IMR-90 (cell line): ENCODE measurements around the gene CAP2. TPM values are rescaled to one million over a fixed set of nuclear protein-coding genes. Genes with fewer than 3 reads are reported as not detected.

Source experiments
- ATAC-seq: fragments of 200-7000 bp; cut with Tn5 transposase; 2 replicates; pipeline ENCODE4 v1.9.1; 2020; ENCODE audit warnings: low read depth, mild to moderate bottlenecking, moderate library complexity
- BruUV-seq: library from RNA; stranded (reverse); fragments of 400-500 nt; replicated peaks from 2 replicates; lab custom pipeline; 2021; lab: Mats Ljungman, UMichigan
- CTCF ChIA-PET: fragments of 300-600 bp; formaldehyde crosslinking; extraction: SDS; loops from one replicate; lab custom pipeline; 2021; ENCODE audit warnings: antibody characterized with exemption; lab: Yijun Ruan, JAX
- POLR2A ChIA-PET: fragments of 300-600 bp; sonication (Branson Sonifier 250); formaldehyde crosslinking; loops from one replicate; lab custom pipeline; 2022; ENCODE audit warnings: antibody characterized with exemption; ENCODE audit not compliant: unreplicated experiment; lab: Charles Lee
- DNase-seq: peaks from one replicate; pipeline ENCODE4 v3.0.0; 2013
- H2AFZ ChIP-seq: replicated peaks from 2 replicates; pipeline ENCODE3; 2013; ENCODE audit warnings: low read length, mild to moderate bottlenecking; ENCODE audit not compliant: poor library complexity
- H2AK5ac ChIP-seq: 2 replicates; pipeline ENCODE4 v1.6.1; 2013; ENCODE audit warnings: low read depth, low read length, inconsistent platforms
- H2AK9ac ChIP-seq: replicated peaks from 2 replicates; pipeline ENCODE3; 2013; ENCODE audit warnings: mild to moderate bottlenecking, low read depth, low read length, moderate library complexity; ENCODE audit not compliant: poor library complexity
- H2BK120ac ChIP-seq: 2 replicates; pipeline ENCODE4 v1.6.1; 2013; ENCODE audit warnings: low read depth, low read length, inconsistent platforms
- H2BK15ac ChIP-seq: 3 replicates; pipeline ENCODE4 v1.6.1; 2013; ENCODE audit warnings: low read depth, low read length, inconsistent platforms
- H2BK20ac ChIP-seq: 2 replicates; pipeline ENCODE4 v1.6.1; 2013; ENCODE audit warnings: low read depth, mild to moderate bottlenecking, inconsistent platforms, low read length, moderate library complexity
- H2BK5ac ChIP-seq: 2 replicates; pipeline ENCODE4 v1.6.1; 2013; ENCODE audit warnings: mild to moderate bottlenecking, low read depth, low read length, inconsistent platforms; ENCODE audit not compliant: poor library complexity, severe bottlenecking
- H3K14ac ChIP-seq: replicated peaks from 2 replicates; pipeline ENCODE4 v1.6.1; 2013; ENCODE audit warnings: low read depth, low read length, inconsistent platforms
- H3K18ac ChIP-seq: 2 replicates; pipeline ENCODE4 v1.6.1; 2013; ENCODE audit warnings: low read depth, low read length, control low read depth
- H3K23ac ChIP-seq: 2 replicates; pipeline ENCODE4 v1.6.1; 2013; ENCODE audit warnings: low read depth, low read length, inconsistent platforms
- H3K27ac ChIP-seq: 2 replicates; pipeline ENCODE4 v1.5.1; 2013; ENCODE audit warnings: mild to moderate bottlenecking, control low read depth, low read length; ENCODE audit not compliant: insufficient read depth
- H3K27me3 ChIP-seq: 2 replicates; pipeline ENCODE4 v1.6.1; 2013; ENCODE audit warnings: low read length; ENCODE audit not compliant: control insufficient read depth, insufficient read depth
- H3K36me3 ChIP-seq: 2 replicates; pipeline ENCODE4 v1.6.1; 2013; ENCODE audit warnings: low read length, mixed read lengths; ENCODE audit not compliant: control insufficient read depth, insufficient read depth
- H3K4ac ChIP-seq: 2 replicates; pipeline ENCODE4 v1.6.1; 2013; ENCODE audit warnings: low read depth, low read length, inconsistent platforms
- H3K4me1 ChIP-seq: 2 replicates; pipeline ENCODE4 v1.6.1; 2013; ENCODE audit warnings: low read length, mixed read lengths; ENCODE audit not compliant: control insufficient read depth, insufficient read depth
- H3K4me2 ChIP-seq: 2 replicates; pipeline ENCODE4 v1.6.1; 2013; ENCODE audit warnings: low read depth, mild to moderate bottlenecking, control low read depth, low read length, moderate library complexity
- H3K4me3 ChIP-seq: 2 replicates; pipeline ENCODE4 v1.5.1; 2013; ENCODE audit warnings: low read depth, mild to moderate bottlenecking, control low read depth, low read length, moderate library complexity; ENCODE audit not compliant: insufficient read depth
- H3K56ac ChIP-seq: 2 replicates; pipeline ENCODE4 v1.6.1; 2013; ENCODE audit warnings: low read length, inconsistent platforms; ENCODE audit not compliant: insufficient read depth; ENCODE audit errors: extremely low read depth
- H3K79me1 ChIP-seq, 2 experiments: 2 replicates each; pipeline ENCODE4 v1.6.1; 2013; ENCODE audit warnings: low read length in 2 of 2, inconsistent platforms in 1 of 2, low read depth in 1 of 2
- H3K9ac ChIP-seq: 2 replicates; pipeline ENCODE4 v1.6.1; 2013; ENCODE audit warnings: low read depth, low read length, control low read depth
- H3K9me1 ChIP-seq: 2 replicates; pipeline ENCODE4 v1.6.1; 2013; ENCODE audit warnings: low read length, inconsistent platforms; ENCODE audit not compliant: insufficient read depth
- H3K9me3 ChIP-seq: 2 replicates; pipeline ENCODE4 v1.6.1; 2013; ENCODE audit warnings: low read length; ENCODE audit not compliant: control insufficient read depth, insufficient read depth
- H4K20me1 ChIP-seq: 2 replicates; pipeline ENCODE4 v1.6.1; 2013; ENCODE audit warnings: low read length, inconsistent platforms; ENCODE audit not compliant: insufficient read depth
- H4K5ac ChIP-seq: 2 replicates; pipeline ENCODE4 v1.6.1; 2013; ENCODE audit warnings: mild to moderate bottlenecking, low read depth, low read length, control low read depth
- H4K8ac ChIP-seq, 2 experiments: 2 replicates each; pipeline ENCODE4 v1.6.1; 2013; ENCODE audit warnings: low read depth in 2 of 2, low read length in 2 of 2, control low read depth in 1 of 2, inconsistent platforms in 1 of 2
- H4K91ac ChIP-seq: 2 replicates; pipeline ENCODE4 v1.6.1; 2013; ENCODE audit warnings: low read depth, low read length, inconsistent platforms; ENCODE audit not compliant: insufficient read depth
- BHLHE40 ChIP-seq: fragments of 150-350 bp; IDR thresholded peaks from 2 replicates; pipeline ENCODE4 v1.6.1; 2016; ENCODE audit warnings: mild to moderate bottlenecking, low read depth, low read length
- CHD1 ChIP-seq: IDR thresholded peaks from 2 replicates; pipeline ENCODE4 v1.6.1; 2012; ENCODE audit warnings: low read depth, low read length, improper control_type of control experiment
- ELK1 ChIP-seq: fragments of 150-350 bp; IDR thresholded peaks from 2 replicates; pipeline ENCODE4 v1.6.1; 2016; ENCODE audit warnings: low read depth, mild to moderate bottlenecking, low read length, moderate library complexity, borderline replicate concordance
- FOS ChIP-seq: fragments of 150-350 bp; IDR thresholded peaks from 2 replicates; pipeline ENCODE4 v1.6.1; 2016; ENCODE audit warnings: low read depth, low read length
- MAFK ChIP-seq: IDR thresholded peaks from 2 replicates; pipeline ENCODE4 v1.6.1; 2012; ENCODE audit warnings: low read depth, low read length, improper control_type of control experiment
- MXI1 ChIP-seq: IDR thresholded peaks from 2 replicates; pipeline ENCODE4 v1.6.1; 2012; ENCODE audit warnings: low read depth, mild to moderate bottlenecking, low read length, moderate library complexity, borderline replicate concordance
- NFE2L2 ChIP-seq: fragments of 150-350 bp; IDR thresholded peaks from 2 replicates; pipeline ENCODE4 v1.6.1; 2016; ENCODE audit warnings: low read depth, mild to moderate bottlenecking, low read length
- RAD21 ChIP-seq: IDR thresholded peaks from 2 replicates; pipeline ENCODE4 v1.6.1; 2012; ENCODE audit warnings: low read length, improper control_type of control experiment
- SMC3 ChIP-seq: fragments of 150-350 bp; IDR thresholded peaks from 2 replicates; pipeline ENCODE4 v1.6.1; 2016; ENCODE audit warnings: low read depth, mild to moderate bottlenecking, antibody characterized with exemption, low read length, moderate library complexity
- USF2 ChIP-seq: fragments of 150-350 bp; IDR thresholded peaks from 2 replicates; pipeline ENCODE4 v1.6.1; 2017; ENCODE audit warnings: mild to moderate bottlenecking, antibody characterized with exemption, low read length, low read depth
- WGBS, 2 experiments: methylation state at CpG; one replicate each; pipeline versions ENCODE4 v1.1.5 to v1.1.7; 2013; ENCODE audit warnings: missing lambda C conversion rate in 2 of 2; ENCODE audit not compliant: insufficient read length in 1 of 2; ENCODE audit errors: extremely low coverage in 2 of 2; 5-methylcytosine and 5-hydroxymethylcytosine counted together
- dilution Hi-C: fragments of 300-500 bp; cut with HindIII; formaldehyde crosslinking; loops from one replicate; pipeline ENCODE4 v1.14.3; 2018; ENCODE audit warnings: low sequenced_read_pairs; ENCODE audit not compliant: unreplicated experiment
- in situ Hi-C: fragments of 300-500 bp; cut with MboI; formaldehyde crosslinking; loops from 3 replicates; pipeline ENCODE4 v1.14.3; 2019; ENCODE audit warnings: low sequenced_read_pairs, inconsistent platforms, mixed read lengths
- intact Hi-C: fragments of 100-400 bp; cut with micrococcal nuclease; formaldehyde crosslinking; loops from 2 replicates; pipeline ENCODE4 v1.10.0; 2022
- polyA plus RNA-seq, 3 experiments: library from polyadenylated mRNA; depleted of rRNA; stranded (reverse); fragments of >200 nt; gene quantifications; 2 replicates each; pipeline ENCODE4 v1.2.3, GENCODE V29; 2012; ENCODE audit warnings: low replicate concordance in 1 of 3
- total RNA-seq: library from RNA; depleted of rRNA; stranded (reverse); fragments of >200 nt; gene quantifications from 2 replicates; pipeline ENCODE4 v1.2.3, GENCODE V29; 2012

Gene CAP2
- total and polyA plus RNA-seq, 2 of the 4 experiments (the other 2 are of a cell fraction) = 14.5 to 27.5 TPM

GRCh38 chr6:17476511-17476910 lies 83.1 kb downstream of the CAP2 start:
- Histone ChIP-seq H3K14ac (no peak overlapping the region), H3K4ac (no peak overlapping the region), H3K9me3 (no peaks in the 10 kb centered on the region), H4K8ac (no peak overlapping the region), H3K36me3 (no peaks in the 10 kb centered on the region), H4K5ac (no peak overlapping the region), H2BK5ac (no peak overlapping the region), H3K56ac (no peak overlapping the region), H3K4me1 (peaks cover 8% of the 10 kb centered on the region), H4K20me1 (peaks cover 4% of the 10 kb centered on the region; the same call in 1 of the 2 replicates), H2BK15ac (no peak overlapping the region), H2BK20ac (no peak overlapping the region), H3K4me2 (no peak overlapping the region), H2BK120ac (no peak overlapping the region), H3K23ac (no peak overlapping the region), H3K4me3 (no peak overlapping the region), H3K9ac (no peak overlapping the region), H2AK5ac (no peak overlapping the region), H3K18ac (no peak overlapping the region), H4K91ac (no peak overlapping the region), H3K9me1 (peaks cover 3% of the 10 kb centered on the region; the same call in 1 of the 2 replicates), H3K27ac (no peak overlapping the region), H2AK9ac (no peak overlapping the region), H3K27me3 (no peaks in the 10 kb centered on the region), H2AFZ (no peak overlapping the region), H3K79me1 (peaks cover 0 to 4% of the 10 kb centered on the region in 2 experiments; a peak in 3 of 4 replicates)
- DNase-seq (no peak), ATAC-seq (no peak)
- no TSS peak for BruUV-seq
- TF ChIP-seq ELK1 (no peak), NFE2L2 (no peak), USF2 (no peak), MXI1 (no peak), FOS (no peak), SMC3 (no peak), BHLHE40 (no peak), CHD1 (no peak), RAD21 (no peak), MAFK (no peak)
- intact Hi-C loops (no loop called here), dilution Hi-C loops (no loop called here), in situ Hi-C loops (no loop called here)
- ChIA-PET CTCF (no interaction called here), POLR2A (no interaction called here)
- no CpG with 5 or more reads among the region's 4 CpGs for WGBS, 2 experiments
